ENCODE results near the gene FIBCD1.

Gene FIBCD1

DNA sequence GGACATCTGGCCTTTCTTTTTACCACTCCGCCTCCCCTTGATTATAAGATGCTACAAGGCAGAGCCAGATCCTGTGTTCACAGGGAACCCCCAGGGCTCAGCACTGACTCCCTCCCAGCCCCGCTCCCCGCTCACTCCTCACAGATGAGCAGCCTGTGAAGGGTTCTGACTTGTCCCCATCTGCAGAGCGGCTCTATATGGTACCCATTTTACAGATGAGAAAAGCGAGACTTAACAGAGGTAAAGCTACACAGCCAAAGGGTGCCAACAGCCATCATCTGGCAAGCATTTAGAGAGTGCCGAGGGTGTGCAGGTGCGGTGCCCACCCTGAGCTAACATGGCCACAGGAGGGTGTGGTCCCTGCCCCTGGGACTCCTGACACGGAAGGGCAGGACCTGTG is 18.8 kb downstream of the FIBCD1 start:
- H3K27me3 ChIP-seq (ENCODE audit: control insufficient read depth, insufficient read depth, low read length), result no peaks in the 10 kb centered on the region

DNA sequence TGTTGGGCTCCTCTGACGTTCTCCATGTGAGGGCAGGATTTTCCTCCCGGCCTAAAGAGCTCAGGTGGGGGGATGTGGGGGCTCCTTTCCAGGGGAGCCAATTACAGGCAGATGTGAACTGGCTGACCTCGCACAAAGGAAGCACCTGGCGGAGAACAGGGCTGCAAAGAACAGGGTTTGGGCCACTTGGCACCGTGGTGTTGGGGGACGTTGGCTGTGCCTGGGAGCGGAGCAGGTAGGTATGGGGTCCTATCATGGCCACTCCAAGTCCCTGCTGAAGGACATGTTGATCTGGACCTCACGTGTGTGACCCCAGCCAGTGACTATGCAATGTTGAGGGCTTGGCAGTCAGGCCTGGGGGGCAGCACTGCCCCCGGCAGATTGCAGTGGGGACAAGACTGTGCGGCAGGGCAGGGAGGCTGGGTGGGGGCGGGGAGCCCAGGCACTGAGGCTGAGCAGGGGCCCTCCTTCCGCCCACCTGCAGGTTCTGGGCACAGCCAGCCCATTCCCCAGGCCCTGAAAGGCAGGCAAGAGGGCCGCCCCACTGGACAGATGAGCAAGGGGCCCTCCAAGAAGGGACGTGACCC is 19.4 kb downstream of the FIBCD1 start:
- Histone ChIP-seq H2AFZ (no peak overlapping the region), H3K4me1 (no peaks in the 10 kb centered on the region), H3K36me3 (ENCODE audit: control insufficient read depth, insufficient read depth, low read length) (no peaks in the 10 kb centered on the region), H3K27me3 (ENCODE audit: control insufficient read depth, insufficient read depth, low read length) (no peaks in the 10 kb centered on the region), H3K9me3 (ENCODE audit: control insufficient read depth, low read length) (no peaks in the 10 kb centered on the region), H3K4me2 (ENCODE audit: low read length) (no peak overlapping the region), H3K79me2 (no peaks in the 10 kb centered on the region), H3K27ac (no peak overlapping the region), H3K4me3 (ENCODE audit: low read depth, low read length) (no peak overlapping the region), H3K9ac (no peak overlapping the region)
- TF ChIP-seq, protein P1, sequence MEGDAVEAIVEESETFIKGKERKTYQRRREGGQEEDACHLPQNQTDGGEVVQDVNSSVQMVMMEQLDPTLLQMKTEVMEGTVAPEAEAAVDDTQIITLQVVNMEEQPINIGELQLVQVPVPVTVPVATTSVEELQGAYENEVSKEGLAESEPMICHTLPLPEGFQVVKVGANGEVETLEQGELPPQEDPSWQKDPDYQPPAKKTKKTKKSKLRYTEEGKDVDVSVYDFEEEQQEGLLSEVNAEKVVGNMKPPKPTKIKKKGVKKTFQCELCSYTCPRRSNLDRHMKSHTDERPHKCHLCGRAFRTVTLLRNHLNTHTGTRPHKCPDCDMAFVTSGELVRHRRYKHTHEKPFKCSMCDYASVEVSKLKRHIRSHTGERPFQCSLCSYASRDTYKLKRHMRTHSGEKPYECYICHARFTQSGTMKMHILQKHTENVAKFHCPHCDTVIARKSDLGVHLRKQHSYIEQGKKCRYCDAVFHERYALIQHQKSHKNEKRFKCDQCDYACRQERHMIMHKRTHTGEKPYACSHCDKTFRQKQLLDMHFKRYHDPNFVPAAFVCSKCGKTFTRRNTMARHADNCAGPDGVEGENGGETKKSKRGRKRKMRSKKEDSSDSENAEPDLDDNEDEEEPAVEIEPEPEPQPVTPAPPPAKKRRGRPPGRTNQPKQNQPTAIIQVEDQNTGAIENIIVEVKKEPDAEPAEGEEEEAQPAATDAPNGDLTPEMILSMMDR (IDR thresholded peaks at IDR 0.05), result no peak

More for the DNA sequence above, 18.8 kb downstream of the FIBCD1 start:
- Histone ChIP-seq H3K79me2 (no peaks in the 10 kb centered on the region), H3K4me2 (ENCODE audit: low read length) (no peak overlapping the region), H3K27ac (no peak overlapping the region), H2AFZ (no peak overlapping the region), H3K9me3 (ENCODE audit: control insufficient read depth, low read length) (no peaks in the 10 kb centered on the region), H3K36me3 (ENCODE audit: control insufficient read depth, insufficient read depth, low read length) (no peaks in the 10 kb centered on the region), H3K9ac (no peak overlapping the region), H3K4me1 (no peaks in the 10 kb centered on the region), H3K4me3 (ENCODE audit: low read depth, low read length) (no peak overlapping the region)
- TF ChIP-seq, protein P1 (IDR thresholded peaks at IDR 0.05), result no peak

DNA sequence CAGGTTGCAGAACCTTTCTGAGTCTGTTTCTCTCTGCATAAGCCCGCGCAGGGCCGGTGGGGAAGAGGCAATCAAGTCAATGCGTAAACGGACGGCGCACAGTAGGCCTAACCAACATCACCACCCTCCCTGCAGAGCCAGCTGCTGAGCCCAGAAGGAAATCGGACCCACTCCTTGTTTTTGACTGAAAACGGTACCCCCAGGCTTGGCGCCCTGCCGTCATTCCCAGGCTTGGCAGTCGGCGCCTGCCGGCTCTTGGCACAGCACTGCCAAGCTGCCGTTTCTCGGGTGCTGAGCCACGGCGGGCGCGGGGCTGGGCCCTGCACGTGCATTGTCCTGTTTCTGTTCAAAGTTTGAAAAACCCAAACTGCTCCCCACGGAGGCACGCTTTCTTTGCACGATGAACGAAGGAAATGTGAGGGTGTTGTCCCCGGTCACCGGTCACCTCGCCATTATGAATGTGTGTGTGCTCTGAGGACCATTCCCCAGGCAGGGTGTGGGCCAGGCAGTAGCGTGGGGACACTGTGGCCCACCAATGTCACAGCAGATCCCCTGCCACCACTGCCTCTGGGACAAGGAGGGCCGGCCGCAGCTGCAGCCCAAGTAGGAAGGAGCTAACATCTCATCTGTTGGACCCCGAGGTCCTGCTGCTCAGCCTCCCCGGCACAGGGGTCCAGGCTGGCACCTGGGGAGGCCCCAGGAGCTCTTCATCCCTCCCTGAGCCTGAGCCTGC is 20.1 kb downstream of the FIBCD1 start:
- Histone ChIP-seq H3K27ac (no peak overlapping the region), H3K4me2 (ENCODE audit: low read length) (no peak overlapping the region), H3K36me3 (ENCODE audit: control insufficient read depth, insufficient read depth, low read length) (no peaks in the 10 kb centered on the region), H3K4me3 (ENCODE audit: low read depth, low read length) (no peak overlapping the region), H3K9me3 (ENCODE audit: control insufficient read depth, low read length) (no peaks in the 10 kb centered on the region), H3K79me2 (no peaks in the 10 kb centered on the region), H3K4me1 (peaks cover 3% of the 10 kb centered on the region), H3K9ac (no peak overlapping the region), H2AFZ (no peak overlapping the region), H3K27me3 (ENCODE audit: control insufficient read depth, insufficient read depth, low read length) (no peaks in the 10 kb centered on the region)
- TF ChIP-seq, protein P1 (IDR thresholded peaks at IDR 0.05), result no peak

DNA sequence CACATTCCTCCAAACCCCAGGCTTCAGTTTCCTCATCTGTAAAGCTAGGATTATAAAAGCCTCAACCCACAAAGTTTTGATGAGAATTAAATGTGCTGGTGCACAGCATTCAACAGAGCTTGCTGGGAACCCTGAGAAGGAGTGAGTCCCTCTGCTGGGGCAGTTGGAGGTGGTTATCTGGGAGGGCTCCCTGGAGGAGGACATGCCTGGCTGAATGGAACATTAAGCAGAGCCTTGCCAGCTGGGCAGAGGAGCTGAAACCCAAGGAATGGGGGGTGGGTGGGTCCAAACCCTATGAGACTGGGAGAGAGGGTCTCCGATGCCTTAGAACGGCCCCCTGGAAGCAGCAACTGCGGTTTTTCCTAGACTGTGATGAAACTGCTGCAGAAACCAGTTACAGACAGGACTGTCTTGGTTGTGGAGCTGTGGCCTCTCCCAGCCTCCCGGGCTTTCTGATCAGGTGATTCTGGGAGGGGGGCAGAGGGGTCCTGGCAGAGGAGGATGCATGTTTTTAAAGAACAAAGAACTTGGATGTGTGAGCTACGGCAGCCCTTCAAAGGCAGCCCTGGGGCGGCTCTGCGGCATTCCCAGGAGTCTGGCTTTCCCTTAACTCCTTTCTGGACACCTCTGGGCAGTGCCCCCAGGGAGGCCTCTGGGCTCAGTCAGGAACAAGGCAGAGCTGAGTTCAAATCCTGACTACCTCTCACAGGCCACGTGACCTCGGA is 20.8 kb downstream of the FIBCD1 start:
- Histone ChIP-seq H2AFZ (no peak overlapping the region), H3K79me2 (no peaks in the 10 kb centered on the region), H3K9ac (no peak overlapping the region), H3K36me3 (ENCODE audit: control insufficient read depth, insufficient read depth, low read length) (no peaks in the 10 kb centered on the region), H3K4me1 (peaks cover 8% of the 10 kb centered on the region), H3K27ac (no peak overlapping the region), H3K27me3 (ENCODE audit: control insufficient read depth, insufficient read depth, low read length) (no peaks in the 10 kb centered on the region), H3K4me3 (ENCODE audit: low read depth, low read length) (no peak overlapping the region), H3K9me3 (ENCODE audit: control insufficient read depth, low read length) (no peaks in the 10 kb centered on the region), H3K4me2 (ENCODE audit: low read length) (no peak overlapping the region)
- TF ChIP-seq, protein P1 (IDR thresholded peaks at IDR 0.05), result no peak
